Astrocyte of the spinal cord (primary cell): ENCODE measurements around the gene SHISA6.

Experiments
- DNase-seq: peaks from one replicate; pipeline ENCODE4 v3.0.0; 2011; ENCODE audit warnings: low read depth, low spot score
- H3K4me3 ChIP-seq: 2 replicates; pipeline ENCODE4 v1.5.1; 2011; ENCODE audit warnings: low read depth, mild to moderate bottlenecking, low read length, moderate library complexity
- in situ Hi-C: cut with HindIII; loops from 2 replicates; pipeline ENCODE4 v1.10.0; 2017; ENCODE audit warnings: low sequenced_read_pairs
- TF ChIP-seq, protein P1 (sequence below): IDR thresholded peaks from 2 replicates; pipeline ENCODE4 v1.5.1; 2012; ENCODE audit warnings: low read depth, mild to moderate bottlenecking, low read length, inconsistent platforms

Gene SHISA6

DNA sequence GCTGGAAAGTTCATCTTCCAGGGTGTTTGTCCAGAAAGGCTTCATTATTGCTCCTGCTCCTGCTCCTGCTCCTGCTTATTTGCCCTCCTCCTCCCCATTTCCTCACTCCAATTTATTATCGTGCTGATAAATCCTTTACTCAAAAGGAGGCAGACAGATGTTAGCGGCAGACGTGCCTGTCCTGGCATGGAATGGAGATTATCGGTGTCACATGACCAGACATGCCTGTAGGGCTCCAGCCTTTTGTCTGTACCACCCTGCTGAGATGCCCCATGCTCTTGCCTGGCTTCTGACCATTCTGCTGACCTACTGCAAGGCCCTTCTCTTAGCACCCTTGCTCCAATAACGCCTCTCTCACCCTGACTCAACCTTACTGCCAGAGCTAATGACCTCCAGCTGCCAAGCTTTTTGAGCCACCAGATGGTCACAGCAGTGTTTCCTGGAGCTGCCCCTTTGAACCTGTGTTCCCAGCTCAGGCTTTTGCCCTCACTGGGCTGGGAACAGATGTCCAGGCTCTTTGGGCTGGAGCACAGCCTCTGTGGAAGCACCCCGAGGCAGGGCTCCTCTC, 370.1 kb downstream of the SHISA6 start:
- in situ Hi-C loops: no loop called here
- TF ChIP-seq, protein P1, sequence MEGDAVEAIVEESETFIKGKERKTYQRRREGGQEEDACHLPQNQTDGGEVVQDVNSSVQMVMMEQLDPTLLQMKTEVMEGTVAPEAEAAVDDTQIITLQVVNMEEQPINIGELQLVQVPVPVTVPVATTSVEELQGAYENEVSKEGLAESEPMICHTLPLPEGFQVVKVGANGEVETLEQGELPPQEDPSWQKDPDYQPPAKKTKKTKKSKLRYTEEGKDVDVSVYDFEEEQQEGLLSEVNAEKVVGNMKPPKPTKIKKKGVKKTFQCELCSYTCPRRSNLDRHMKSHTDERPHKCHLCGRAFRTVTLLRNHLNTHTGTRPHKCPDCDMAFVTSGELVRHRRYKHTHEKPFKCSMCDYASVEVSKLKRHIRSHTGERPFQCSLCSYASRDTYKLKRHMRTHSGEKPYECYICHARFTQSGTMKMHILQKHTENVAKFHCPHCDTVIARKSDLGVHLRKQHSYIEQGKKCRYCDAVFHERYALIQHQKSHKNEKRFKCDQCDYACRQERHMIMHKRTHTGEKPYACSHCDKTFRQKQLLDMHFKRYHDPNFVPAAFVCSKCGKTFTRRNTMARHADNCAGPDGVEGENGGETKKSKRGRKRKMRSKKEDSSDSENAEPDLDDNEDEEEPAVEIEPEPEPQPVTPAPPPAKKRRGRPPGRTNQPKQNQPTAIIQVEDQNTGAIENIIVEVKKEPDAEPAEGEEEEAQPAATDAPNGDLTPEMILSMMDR: no peak
- no peak for DNase-seq
- no peak overlapping the region for H3K4me3 ChIP-seq

DNA sequence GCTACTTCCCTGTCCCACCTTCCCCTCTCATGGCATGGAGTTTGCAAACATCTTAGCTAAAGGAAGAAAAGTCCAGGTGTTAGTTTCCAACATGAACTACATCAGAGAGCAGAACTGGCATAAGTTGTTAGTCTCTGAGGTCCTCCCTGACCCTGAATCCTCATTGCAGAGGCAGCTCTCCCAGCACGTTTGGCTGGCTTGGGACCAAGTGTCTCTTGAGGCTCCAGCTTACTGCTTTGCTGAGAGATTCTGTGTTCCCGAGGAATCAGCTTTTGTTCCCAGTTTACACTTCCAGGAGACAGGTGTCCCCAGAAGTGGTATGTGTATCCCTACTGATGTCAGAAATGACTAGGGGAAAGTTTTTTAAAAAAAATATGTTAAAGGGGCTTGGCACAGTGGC, 371.9 kb downstream of the SHISA6 start:
- no peak for DNase-seq
- TF ChIP-seq, protein P1: no peak
- in situ Hi-C loops: no loop called here
- no peak overlapping the region for H3K4me3 ChIP-seq
